NCI-H1105 treated with DMSO at 0.1 percent for 48 hours (cell line): ENCODE measurements around the gene BPIFA1.

Experiments used
- DNase-seq: peaks from one replicate; lab custom pipeline; 2025; lab: John Stamatoyannopoulos, UW

The BPIFA1 gene

DNA sequence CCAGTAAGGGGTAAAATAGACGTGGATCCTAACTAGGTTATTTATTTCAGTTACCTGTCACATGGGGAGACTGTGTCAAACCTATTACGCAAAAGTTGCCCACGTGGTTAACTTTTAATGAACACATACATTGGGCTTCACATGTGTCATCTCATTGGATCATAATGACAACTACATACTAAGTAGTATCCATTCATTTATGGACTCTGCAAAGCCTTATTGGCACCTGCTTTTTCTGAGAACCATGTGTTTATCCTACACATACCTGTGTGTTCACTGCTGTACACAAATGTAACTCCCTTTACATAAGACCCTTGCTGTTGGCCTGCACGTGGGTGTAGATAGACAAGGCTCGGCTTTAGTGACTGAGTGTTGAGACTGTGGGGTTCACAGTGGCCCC, 5.1 kb downstream of the BPIFA1 start:
- no peak for DNase-seq

DNA sequence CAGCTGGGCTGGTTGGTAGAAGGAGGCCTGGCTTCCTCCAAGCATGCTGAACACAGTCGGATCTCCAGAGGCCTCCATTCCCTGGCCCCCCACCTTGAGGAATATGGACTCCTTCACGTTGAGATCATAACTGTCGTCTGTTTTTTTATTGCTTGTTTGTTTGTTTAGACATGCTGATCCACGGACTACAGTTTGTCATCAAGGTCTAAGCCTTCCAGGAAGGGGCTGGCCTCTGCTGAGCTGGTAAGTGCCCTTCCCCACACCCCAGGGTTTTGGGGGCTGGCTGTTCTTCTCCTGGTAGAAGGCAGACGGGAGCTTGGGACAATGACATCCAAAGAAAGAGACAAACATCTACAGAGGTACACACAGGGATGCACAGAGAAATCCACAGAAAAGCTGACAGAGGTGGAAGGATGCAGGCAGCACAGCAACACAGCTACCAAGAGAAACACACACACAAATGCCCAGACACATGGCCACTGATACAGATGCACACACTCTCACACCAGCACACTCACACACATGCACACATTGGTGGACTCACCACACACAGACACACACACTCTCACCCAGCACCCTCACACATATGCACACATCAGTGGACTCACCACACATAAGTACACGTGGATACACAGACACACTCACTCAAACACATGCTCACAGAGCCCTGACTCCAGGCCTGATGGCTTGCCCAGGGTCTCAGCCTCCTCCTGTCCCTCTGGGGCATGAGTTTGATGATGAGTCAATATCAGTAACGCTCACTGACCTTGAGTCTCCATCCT, 6.7 kb downstream of the BPIFA1 start:
- DNase-seq, result no peak

DNA sequence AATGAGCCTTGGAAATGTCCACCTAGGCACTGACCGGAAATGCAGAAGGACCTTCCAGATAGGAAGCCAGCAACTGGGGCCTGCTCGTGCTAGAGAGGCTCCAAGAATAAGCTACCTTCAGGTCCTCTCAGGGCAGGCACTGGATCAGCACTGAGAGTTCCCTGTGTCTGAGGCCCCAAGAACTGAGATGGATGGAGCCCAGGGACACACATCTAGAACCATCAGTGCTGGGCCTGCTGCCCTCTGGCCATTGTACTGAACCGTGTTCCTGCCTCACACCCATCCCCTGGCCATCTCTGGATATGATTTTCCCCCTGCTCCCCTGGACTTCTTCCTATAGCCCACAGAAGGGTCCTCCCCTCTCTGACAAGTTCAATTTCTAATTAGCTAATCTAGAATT, 10.3 kb downstream of the BPIFA1 start:
- no peak for DNase-seq

DNA sequence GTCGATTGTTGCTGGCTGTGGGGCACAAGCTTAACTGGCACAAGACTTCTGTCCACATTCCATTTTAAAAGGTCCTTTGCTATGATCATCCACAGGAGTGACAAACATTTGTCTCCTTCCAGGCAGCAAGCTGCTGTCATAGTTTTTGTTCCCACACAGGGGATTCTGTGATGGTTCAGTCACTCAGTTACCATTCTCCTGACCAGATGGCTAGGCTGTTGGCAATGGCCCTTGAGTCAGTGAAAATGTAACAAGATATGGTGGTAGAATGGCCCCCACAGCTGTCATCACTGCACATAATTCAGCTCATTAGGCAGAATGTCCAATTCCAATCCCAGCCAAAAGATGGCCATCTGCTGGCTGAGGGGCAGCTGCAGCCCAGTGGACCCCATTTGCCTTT, 13.7 kb downstream of the BPIFA1 start:
- DNase-seq, result no peak

- no peak for DNase-seq
Observed at GRCh38 chr20:33250666-33251065, 14.9 kb downstream of the BPIFA1 start.

GRCh38 chr20:33251496-33251895, 15.7 kb downstream of the BPIFA1 start:
- no peak for DNase-seq

DNA sequence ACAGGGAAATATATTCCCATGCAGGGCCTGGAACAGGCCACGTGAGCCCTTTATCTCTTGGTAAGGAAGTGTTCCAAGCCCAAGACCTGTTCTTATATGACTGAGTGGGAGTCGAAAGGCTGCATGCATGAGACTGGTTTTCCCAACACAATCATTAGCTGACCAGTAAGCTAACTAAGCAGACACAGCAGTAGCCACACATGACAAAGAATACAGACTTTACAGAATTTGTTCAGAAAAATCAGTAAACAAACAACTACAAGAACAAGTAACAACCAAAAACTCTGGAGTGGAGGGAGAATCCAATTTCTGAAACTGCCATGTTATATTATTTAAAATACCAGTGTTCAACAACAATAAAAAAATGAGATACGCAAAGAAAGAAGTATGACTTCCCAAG, 16.7 kb downstream of the BPIFA1 start:
- no peak for DNase-seq

- DNase-seq, result no peak
Observed at GRCh38 chr20:33255005-33255404, 19.2 kb downstream of the BPIFA1 start.

- DNase-seq, result no peak
Observed at GRCh38 chr20:33257237-33257636, 21.4 kb downstream of the BPIFA1 start.

GRCh38 chr20:33259371-33259770, 23.6 kb downstream of the BPIFA1 start:
- no peak for DNase-seq

DNA sequence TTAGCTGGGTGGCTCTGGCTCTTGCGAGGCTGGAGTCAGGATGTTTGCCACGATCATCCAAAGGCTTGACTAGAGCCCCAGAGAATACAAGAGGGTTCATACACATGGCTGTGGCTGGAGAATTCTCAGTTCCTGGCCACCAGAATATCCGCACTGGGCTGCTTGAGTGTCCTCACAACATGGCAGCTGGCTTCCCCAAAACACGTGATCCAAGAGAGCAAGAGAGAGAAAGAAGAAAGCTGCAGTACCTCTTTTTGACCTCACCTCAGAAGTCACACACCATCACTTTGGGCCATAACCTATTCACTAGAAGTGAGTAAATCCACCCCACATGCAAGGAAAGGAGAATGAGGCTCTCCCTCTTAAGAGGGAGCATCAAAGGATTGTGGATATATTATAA, 25.7 kb downstream of the BPIFA1 start:
- no peak for DNase-seq

GRCh38 chr20:33262658-33263065, 26.9 kb downstream of the BPIFA1 start:
- DNase-seq, result peak; percentile 32

- no peak for DNase-seq
Observed at GRCh38 chr20:33263784-33264183, 28.0 kb downstream of the BPIFA1 start.

DNA sequence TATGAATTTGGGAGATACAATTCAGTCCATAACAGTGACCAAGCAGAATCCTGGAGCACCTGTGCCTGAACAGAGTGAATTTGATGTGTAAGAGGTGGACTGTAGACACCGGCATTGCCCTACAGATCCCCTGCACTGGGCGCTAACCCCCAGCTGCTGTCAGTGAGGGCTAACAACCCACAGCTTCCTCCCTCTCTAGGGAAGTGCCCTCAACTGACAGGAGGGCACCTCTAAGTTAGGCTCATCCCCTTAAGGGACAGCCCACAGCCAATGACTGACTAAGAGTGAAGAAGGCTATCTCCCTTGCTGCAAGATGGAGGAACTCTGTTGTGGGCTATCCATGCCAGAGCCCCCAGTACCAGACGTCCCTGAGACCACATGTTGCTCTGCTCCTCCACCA, 31.9 kb downstream of the BPIFA1 start:
- DNase-seq, result no peak

DNA sequence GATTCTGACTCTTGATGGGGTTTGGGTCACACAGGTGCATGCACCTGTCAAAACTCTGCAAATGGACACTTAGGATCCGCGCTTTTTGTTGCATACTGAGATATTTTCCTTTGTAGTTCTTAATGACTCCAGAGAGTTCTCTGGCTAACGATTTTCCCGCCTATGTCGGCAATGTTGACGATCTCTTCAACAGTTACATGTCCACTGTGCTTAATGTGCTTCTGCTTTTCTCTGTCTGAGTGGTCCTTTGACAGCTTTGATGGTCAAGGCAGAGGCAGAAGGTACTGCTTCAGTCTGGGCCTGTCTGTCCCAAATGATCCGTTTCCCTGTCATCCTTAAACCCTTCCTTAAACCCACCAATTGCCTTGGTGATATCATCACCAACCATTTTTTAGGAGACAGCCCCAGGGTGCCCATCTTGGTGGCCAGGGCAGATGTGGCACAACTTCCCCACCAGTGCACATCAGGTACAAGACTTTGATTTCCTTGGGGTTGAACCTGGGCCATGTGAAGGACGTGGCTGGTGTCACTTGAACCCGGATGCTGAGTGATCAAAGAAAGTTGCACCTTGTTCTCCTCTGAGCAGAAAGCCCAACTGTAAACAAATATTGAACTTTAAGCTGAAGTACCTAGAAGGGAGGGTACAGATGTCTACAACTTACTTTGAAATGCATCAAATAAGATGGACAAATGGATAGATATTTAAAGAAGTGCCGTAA, 36.5 kb downstream of the BPIFA1 start:
- DNase-seq, result no peak

DNA sequence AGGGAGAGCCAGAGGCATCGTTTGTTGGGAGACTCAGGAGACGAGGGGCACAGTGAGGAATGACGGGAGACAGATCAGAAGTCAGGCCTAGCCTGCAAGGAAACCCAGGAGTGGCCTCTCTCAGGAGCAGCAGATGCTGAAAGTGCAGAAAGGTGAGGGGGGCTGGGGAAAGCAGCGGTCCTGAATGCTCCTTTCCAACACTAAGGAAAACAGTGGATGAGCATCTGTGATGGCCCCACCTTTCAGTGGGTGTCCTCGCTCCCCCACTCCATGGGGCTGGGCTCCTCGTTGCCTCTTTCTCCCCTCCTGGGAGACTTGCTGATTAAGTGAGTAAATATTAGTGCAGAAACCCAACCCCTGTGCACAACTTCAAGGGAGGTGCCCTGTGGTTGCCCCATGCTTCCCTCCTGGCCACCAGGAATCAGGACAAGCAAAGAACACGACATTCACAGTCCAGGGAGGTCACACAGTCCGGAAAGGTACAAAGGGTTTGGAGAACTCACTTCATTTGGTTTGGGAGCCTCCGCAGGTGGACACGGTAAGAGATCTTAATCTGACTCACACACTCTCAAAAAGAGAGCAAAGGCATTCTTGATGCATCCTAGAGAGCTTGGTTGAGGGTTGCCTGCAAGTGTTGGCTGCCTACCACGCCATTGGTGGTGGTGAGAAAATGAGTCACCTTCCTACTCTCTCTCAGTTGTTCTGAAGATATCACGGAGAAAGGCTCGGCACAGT, 37.5 kb downstream of the BPIFA1 start:
- no peak for DNase-seq

DNA sequence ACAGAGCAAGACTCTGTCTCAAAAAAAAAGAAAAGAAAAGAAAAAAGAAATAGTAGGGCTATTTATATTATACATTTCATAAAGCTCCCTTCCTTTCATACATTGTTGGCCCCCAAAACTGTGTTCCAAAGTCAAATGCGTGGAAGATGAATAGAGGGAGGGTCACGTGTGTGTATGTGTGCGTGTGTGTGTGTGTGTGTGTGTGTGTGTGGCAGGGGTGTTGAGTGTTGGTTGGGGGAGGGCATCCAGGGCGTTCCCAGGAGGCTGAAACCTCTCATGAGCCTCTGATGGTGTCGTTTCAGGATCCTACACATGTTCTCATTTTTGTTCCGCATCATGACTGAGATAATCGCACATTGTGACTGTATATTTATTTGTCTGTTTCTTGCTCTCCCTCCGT, 39.4 kb downstream of the BPIFA1 start:
- DNase-seq, result no peak

DNA sequence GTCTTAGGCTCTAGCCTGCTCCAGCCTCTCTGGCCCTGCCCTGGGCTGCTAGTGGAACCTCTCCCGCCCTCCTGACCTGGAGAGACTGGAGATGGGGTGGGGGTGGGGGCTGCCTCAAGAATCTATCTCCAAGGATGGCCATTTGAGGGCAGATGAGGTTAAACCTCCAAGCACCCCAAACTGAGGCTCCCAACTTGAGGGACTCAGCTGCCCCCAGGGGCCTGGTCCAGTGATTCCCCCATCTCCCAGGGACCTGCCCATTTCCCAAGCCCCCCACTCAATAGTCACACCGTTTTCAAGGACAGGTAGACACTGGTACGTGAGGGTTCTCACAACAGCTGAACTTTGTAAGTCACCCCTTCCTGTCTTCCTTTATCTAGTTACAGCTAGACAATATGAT, 40.1 kb downstream of the BPIFA1 start:
- no peak for DNase-seq

GRCh38 chr20:33276303-33277113, 40.7 kb downstream of the BPIFA1 start:
- no peak for DNase-seq

DNA sequence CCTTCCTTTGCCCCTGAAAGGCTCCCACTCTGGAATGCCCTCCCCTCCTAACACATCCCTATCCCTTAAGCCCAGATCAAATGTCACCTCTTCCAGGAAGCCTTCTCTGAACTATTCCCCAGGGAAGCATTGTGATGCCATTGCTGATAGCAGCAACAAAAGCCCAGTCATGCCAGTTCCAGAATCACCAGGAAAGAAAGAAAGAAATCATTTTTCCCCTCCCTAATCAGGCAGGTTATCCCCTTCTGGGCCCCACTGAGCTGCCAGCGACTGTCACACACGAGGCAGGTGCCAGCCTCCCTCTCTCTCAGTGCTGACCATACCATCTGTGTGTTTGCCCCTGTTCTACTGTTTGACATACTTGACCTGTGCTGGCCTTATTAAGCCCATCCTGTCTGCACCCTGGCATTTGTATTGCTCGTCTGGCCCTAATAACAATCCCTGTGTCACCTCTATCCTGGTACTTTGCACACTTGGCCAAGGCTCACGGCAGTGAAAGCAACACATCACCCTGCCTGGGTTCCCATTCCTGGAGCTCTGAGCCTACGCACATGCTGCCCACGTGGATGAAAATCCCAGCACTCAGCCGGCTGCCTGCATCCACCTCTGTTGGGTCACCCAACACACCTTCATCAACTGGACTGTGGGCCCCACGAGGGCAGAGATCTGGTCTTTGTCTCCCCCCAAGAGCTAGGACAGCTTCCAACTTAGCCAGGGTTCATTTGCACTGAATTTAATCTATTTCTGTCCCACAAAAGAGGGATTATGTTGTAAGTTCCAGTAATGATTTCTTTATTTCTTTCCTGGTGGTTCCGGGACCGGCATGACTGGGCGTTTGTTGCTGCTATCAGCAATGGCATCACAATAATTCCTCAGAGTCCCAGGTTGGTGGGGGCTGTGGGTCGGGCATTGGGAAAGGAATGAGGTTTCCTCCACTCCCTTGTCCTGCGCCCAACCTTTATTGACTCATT, 42.0 kb downstream of the BPIFA1 start:
- DNase-seq, result no peak

DNA sequence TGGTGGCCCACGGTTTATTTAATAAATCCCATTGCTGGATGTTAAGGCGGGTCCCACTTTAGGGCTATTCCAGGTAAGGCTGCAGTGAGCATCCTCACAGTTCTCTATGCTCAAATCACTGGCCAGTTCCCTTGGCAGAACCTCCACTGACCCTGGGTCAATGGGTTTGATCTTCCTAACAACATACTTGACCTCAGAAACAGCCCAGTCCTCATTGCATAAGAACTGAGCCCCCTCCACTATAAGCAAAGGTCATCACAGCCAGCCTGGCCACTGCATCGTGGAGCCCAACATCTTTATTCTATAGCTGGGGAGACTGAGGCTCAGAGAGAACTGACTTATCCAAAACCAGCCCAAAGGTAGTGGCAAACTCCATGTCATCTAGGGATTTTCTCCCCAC, 42.9 kb downstream of the BPIFA1 start:
- DNase-seq, result no peak
